GM18526 (cell line): ENCODE results near the gene ANKLE2.

Source experiments
- POLR2A ChIP-seq: IDR thresholded peaks from 3 replicates; pipeline ENCODE4 v1.6.1; 2011; ENCODE audit not compliant: insufficient read length; ENCODE audit errors: extremely low read depth

Gene ANKLE2

GRCh38 chr12:132731574-132731973, 30.1 kb downstream of the ANKLE2 start:
- no peak for TF ChIP-seq POLR2A

DNA sequence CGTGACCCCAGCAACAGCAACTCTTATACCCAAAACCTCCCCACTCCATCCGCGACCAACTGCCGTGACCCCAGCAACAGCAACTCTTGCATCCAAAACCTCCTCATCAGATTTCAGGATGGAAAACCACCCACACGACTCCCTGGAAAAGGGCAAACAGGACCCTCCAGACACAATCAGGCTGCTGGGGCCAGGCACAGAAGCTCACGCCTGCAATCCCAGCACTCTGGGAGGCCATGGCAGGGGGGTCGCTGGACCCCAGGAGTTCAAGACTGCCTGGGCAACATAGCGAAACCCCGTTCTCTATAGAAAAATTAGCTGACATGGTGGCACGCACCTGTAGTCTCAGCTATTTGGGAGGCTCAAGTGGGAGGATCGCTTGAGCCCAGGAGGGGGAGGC, 31.3 kb downstream of the ANKLE2 start:
- TF ChIP-seq POLR2A: no peak

DNA sequence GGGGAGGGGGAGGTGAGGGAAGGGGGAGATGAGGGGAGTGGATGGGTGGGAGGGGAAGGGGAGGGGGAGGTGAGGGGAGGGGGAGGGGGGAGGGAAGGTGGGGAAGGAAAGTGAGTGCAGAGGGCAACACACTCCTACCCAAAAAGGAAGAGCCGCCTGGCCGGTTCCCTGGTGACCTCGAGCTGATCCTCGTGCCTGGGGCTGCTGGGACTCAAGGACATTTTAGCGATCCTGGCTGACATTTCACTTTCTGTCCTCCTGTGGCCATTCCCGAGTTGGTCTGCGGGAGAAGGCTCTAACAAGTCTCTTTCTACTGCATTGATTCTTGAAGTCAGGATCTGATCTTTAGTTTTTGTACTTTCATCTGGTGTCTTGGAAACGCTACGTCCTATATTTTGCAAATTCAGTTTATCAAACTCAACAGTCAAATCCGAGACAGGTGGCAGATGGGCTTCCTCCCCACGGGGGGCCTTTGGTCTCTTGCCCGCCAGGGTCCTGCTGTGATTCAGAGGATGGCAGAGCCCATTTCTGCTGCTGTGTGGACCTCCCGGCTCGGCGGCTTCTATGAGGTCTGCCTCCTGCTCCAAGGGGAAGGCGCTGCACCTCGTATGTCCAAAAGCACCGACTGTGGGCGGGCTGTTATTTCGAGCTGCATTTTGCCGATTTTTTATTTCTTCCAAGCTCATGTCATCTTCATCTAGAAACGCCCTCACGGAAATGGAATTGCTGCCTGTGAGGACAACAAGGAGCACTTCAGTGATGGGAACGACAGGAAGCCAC, 31.9 kb downstream of the ANKLE2 start:
- no peak for TF ChIP-seq POLR2A

DNA sequence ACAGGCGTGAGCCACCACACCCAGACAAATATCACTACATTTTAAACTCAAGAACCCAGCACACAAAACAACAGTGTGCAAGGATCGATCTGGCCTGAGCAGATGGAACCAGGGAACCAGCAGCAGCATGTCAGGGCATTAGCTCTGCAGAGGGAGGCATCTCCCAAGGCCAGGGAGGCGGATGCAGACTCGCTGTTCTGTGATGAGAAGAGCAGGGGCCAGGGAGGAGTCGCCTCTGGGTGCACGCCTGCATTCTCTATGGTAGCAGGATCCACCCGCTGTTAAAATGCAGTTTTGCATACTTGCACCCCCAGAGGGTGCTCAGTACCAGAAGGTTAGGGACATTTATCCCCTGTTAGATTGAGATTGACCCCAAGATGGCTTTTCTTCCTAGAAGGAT, 33.1 kb downstream of the ANKLE2 start:
- TF ChIP-seq POLR2A: no peak

DNA sequence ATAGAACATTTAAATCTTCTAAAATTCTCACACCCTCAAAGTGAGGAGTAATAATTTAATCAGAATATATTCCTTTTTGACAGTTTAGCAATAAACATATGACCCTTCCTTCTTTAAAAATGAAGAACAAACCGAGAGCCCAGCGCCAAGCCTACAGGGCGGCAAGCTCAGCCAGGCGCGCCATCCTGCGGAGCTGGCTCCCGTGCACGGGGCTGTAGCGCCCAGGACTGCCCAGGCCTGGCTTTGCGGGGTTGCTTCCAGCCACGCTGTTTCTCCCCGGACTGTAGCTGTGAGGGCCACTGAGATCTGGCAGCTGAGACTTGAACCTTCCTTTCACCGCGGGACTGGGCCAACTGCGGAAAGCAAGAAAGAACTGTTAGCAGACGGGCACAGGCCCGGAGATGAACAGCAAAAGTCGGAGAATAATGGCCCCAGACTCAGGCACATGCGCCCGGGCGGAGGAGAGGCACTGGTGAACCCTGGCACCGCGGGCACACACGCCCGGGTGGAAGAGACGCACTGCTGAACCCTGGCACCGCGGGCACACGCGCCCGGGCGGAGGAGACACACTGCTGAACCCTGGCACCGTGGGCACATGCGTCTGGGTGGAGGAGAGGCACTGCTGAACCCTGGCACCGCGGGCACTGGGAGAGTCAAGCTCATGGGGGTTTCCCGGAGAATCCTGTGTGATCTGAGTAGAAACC, 34.4 kb downstream of the ANKLE2 start:
- no peak for TF ChIP-seq POLR2A

GRCh38 chr12:132726386-132726785, 35.2 kb downstream of the ANKLE2 start:
- TF ChIP-seq POLR2A: no peak

- no peak for TF ChIP-seq POLR2A
Observed at GRCh38 chr12:132724506-132725241, 37.0 kb downstream of the ANKLE2 start.

- no peak for TF ChIP-seq POLR2A
Observed at GRCh38 chr12:132723764-132724140, 37.9 kb downstream of the ANKLE2 start.

DNA sequence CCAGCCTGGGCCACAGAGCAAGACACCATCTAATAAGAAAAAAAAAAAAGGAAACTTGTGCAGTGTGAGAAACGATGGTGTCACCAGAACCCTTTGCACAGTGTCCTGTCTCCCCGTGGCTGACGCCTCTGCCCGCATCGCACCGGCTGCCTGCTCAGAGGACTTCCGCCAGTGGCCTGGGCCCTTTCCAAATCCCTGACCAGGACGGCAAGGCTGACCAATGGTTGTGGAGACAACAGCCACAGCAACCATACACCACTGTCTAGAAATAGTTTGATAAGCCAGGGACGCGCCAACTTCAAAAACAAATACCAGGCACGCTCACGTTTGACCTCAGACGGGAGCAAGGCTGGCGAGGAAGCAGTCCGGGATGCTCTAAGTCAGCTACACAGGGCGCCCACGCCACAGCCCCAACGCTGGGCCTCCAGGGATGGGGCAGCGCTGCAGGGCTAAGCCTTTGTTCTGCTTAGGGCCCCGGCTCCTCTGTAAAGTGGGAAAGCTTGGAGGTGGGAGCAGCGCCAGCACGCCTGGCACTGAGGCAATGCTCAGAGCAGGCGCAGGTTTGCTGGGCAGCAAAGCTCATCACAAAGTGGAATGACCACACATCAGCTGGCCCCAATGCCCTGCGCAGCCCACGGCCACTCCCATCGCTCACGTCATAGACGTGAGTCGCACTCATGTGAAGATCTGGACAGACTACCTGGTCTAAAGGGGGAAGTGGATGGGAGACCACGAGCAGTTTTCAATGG, 38.4 kb downstream of the ANKLE2 start:
- no peak for TF ChIP-seq POLR2A

DNA sequence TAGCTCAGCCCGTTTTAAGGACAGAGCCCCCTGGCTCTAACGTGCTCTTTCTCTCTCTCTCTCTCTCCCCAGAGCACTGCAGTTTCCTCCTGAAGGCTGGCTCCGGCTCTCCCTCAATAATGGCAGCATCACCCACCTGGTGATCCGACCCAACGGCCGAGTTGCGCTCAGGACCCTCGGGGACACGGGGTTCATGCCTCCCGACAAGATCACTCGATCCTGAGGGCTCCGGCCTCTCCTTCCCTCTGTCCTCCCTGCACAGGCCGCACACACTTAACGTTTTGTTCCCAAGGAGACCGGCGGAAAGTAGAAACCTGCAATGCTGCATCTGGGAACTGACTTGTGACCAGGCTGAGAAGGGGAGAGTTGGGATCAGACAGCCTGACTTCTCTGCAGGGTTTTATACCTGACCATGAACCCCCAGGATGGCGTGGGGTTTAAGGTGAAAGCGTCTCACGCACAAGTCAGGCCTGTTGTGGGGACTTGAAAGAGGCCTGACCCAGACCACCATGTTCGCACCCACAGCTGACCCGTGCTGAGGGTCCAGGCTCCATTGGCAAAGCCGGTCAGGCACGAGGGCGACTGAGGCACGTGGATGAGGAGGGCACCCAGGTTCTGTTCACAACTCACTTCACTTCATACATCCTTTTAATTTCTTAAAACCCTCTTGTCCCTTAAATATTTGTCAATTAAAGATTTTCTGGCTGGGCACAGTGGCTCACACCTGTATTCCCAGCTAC, 40.9 kb downstream of the ANKLE2 start:
- TF ChIP-seq POLR2A: no peak

DNA sequence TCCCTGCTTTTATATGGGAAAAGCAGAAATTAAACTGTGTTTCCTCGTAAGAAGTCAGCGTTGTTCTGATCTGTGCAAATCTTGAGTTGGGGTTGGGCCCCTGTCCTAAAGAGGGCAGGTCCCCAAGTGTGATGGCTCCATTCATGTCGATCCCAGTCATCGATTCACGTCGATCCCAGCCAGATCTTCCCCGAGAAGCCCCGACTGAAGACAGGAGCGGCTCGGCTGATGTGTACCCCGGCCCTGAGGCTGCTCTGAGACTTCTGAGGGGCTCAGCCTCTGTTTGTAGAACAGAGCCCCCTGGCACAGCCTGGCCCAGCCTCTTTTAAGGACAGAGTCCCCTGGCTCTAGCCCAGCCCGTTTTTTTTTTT, 41.7 kb downstream of the ANKLE2 start:
- no peak for TF ChIP-seq POLR2A

DNA sequence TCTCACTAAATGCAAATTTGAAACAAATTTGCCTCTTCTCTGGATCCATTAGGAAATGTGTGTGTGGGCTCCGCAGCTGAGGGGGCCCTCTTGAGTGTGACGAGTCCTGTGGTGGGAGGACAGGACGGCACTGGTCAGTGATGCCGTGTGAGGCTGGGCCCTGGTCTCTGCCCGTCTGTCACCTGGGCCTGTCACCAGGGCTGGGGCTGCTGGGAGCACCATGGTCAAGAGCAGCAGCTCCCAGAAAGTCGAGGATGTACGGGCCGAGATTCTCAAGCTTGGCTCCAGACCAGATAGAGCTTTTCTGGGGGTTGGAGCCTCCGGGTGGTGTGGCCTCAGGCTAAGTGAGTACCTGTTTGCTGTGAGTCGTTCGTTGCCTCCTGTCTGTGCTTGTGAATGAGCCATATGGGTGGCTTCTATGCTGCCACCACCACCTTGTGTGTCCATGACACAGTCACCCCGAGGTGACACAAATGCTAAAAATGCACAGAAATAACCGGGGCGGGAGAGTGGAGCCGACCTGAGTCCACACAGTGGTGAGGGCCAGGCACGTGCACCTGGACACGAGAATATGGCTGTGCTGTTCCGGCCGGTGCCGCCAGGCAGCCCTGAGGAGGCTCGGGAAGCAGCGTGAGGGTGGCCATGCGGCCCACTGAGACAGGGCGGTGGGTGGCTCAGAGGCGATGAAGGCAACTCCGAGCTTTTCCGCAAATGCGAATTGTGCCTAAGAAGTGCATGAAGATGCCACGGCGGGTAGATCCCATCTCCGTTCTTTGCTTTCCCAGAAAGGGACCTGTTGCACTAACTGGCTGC, 42.3 kb downstream of the ANKLE2 start:
- TF ChIP-seq POLR2A: no peak

- TF ChIP-seq POLR2A: no peak
Observed at GRCh38 chr12:132718644-132719043, 43.0 kb downstream of the ANKLE2 start.
